ENCODE data around the gene SPINK13. TPM values are rescaled to one million over a fixed set of nuclear protein-coding genes. Genes with fewer than 3 reads are reported as not detected.

The SPINK13 gene
- total RNA-seq, 1 donor from 2014 or later: not detected

DNA sequence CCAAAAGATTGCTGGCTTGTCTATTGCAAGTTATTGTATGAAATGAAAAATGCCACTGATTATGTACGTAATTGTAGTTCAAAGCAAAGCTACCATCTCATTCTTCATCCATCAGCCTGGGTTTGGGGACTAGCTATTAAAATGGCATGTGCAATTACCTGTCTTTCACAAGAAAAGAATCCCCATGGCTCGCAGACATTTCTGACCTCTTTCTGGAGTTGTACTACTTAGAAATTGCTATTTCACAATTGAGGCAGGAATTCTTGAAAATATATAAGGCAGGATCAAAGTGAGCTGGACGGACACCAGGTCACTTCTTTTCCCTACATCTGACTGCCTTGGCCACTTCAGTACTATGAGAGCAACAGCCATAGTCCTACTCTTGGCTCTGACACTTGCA is 66.7 kb downstream of the SPINK13 start, which contains the start of gene SPINK9:
TSS of gene SPINK9 (plus strand) at position 301 of the 400 bp plus-strand sequence. CDS start at position 356, 55 bp downstream.
- H3K36me3 ChIP-seq (ENCODE audit: insufficient read depth, low read length): no peaks in the 10 kb centered on the region
- no peak within 1 kb of the TSS for H3K9ac ChIP-seq (ENCODE audit: low read length)
- H4K20me1 ChIP-seq (ENCODE audit: insufficient read depth, low read length): no peaks in the 10 kb centered on the region
- no peaks in the 10 kb centered on the region for H3K27me3 ChIP-seq (ENCODE audit: insufficient read depth, low read length)
- no peaks in the 10 kb centered on the region for H3K27me3 Mint-ChIP-seq (ENCODE audit: low read depth, unreplicated experiment)
- H3K4me3 ChIP-seq (ENCODE audit: insufficient read depth, low read depth, low read length): no peak within 1 kb of the TSS
- H3K4me2 ChIP-seq (ENCODE audit: low read length): no peak within 1 kb of the TSS
- H3K27ac Mint-ChIP-seq (ENCODE audit: unreplicated experiment): no peak within 1 kb of the TSS
- peaks cover 3% of the 10 kb centered on the region for H3K9me3 Mint-ChIP-seq (ENCODE audit: unreplicated experiment)
- no peak for FAIRE-seq
- no peaks in the 10 kb centered on the region for H3K79me2 ChIP-seq (ENCODE audit: insufficient read depth, low read length)
- no peak for DNase-seq (ENCODE audit: low read depth)
- no peak within 1 kb of the TSS for H2AFZ ChIP-seq (ENCODE audit: low read depth, low read length)
- no peak within 1 kb of the TSS for H3K4me3 Mint-ChIP-seq (ENCODE audit: unreplicated experiment)
- H3K9me3 ChIP-seq (ENCODE audit: insufficient read depth, low read depth, low read length): no peaks in the 10 kb centered on the region
- no peaks in the 10 kb centered on the region for H3K4me1 Mint-ChIP-seq (ENCODE audit: low read depth, unreplicated experiment)
- no peak within 1 kb of the TSS for H3K27ac ChIP-seq (ENCODE audit: low read depth, low read length)
- H3K36me3 Mint-ChIP-seq (ENCODE audit: low read depth, unreplicated experiment): no peaks in the 10 kb centered on the region
- no peak for TF ChIP-seq EZH2 (IDR thresholded peaks at IDR 0.05; ENCODE audit: insufficient read depth, low read length)
- no peak for TF ChIP-seq CTCF (IDR thresholded peaks at IDR 0.05; ENCODE audit: insufficient read depth, low read depth, low read length)
- H3K4me1 ChIP-seq (ENCODE audit: insufficient read depth, low read length): no peaks in the 10 kb centered on the region

Other genes with a start within 250 kb of the SPINK13 start
- gene SPINK5, start 204.8 kb upstream of the SPINK13 start, total RNA-seq: 0.62 and 1.3 TPM in 2 replicates
- gene SPINK14, start 100.2 kb upstream of the SPINK13 start, total RNA-seq: not detected in 2 replicates
- not detected in 2 replicates for gene SPINK6, start 65.8 kb upstream of the SPINK13 start, total RNA-seq
- not detected in 2 replicates for gene MARCOL, start 30.3 kb upstream of the SPINK13 start, total RNA-seq
- gene SPINK7, start 43.6 kb downstream of the SPINK13 start, total RNA-seq: not detected in 2 replicates
- not detected in 2 replicates for gene SPINK9, start 66.8 kb downstream of the SPINK13 start, total RNA-seq
- gene FBXO38, start 115.2 kb downstream of the SPINK13 start, total RNA-seq: 36.2 and 38.8 TPM in 2 replicates

Measured in astrocyte (in vitro differentiated cells and primary cell).